ENCODE data around the gene TSPAN11.

Gene TSPAN11

DNA sequence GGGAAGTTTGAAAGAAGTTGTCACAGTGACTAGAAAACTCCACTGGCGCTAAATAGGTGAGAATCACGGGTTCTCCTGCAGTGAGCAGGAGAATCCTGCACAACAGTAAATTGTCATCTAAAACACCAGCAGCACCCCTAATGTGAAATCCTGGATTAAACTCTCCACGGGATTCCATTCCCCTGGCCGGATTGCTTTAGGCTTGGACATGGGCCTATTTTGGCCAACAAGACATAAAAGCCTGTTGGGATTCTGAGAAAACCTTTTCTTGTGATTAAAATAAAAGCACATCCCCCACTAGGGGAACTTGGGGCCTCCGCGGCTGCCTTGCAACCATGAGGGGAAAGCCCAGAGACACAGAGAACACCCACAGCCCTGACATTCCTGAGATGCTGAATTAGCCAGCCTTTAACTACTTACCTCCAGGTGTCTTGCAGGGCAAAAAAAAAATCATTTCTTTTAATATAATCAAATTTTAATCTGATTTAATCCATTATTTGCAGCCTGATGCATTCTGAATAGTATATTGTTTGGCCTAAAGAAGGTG, 21.0 kb upstream of the TSPAN11 start:
- H3K4me1 ChIP-seq (ENCODE audit: insufficient read depth, low read length, severe bottlenecking): no peaks in the 10 kb centered on the region
- H3K4me3 ChIP-seq (ENCODE audit: low read depth, low read length, poor library complexity, severe bottlenecking): no peak overlapping the region
- H3K27me3 ChIP-seq (ENCODE audit: insufficient read depth, low read length): no peaks in the 10 kb centered on the region; the same call in 1 of the 2 replicates
- no peaks in the 10 kb centered on the region for H3K79me2 ChIP-seq (ENCODE audit: insufficient read depth, low read length)
- no peak overlapping the region for H3K4me2 ChIP-seq (ENCODE audit: low read length)
- H3K27ac ChIP-seq (ENCODE audit: low read depth, low read length, poor library complexity, severe bottlenecking): no peak overlapping the region
- no peak for TF ChIP-seq EZH2 (IDR thresholded peaks at IDR 0.05; ENCODE audit: borderline replicate concordance, low read length)
- TF ChIP-seq, protein P1, sequence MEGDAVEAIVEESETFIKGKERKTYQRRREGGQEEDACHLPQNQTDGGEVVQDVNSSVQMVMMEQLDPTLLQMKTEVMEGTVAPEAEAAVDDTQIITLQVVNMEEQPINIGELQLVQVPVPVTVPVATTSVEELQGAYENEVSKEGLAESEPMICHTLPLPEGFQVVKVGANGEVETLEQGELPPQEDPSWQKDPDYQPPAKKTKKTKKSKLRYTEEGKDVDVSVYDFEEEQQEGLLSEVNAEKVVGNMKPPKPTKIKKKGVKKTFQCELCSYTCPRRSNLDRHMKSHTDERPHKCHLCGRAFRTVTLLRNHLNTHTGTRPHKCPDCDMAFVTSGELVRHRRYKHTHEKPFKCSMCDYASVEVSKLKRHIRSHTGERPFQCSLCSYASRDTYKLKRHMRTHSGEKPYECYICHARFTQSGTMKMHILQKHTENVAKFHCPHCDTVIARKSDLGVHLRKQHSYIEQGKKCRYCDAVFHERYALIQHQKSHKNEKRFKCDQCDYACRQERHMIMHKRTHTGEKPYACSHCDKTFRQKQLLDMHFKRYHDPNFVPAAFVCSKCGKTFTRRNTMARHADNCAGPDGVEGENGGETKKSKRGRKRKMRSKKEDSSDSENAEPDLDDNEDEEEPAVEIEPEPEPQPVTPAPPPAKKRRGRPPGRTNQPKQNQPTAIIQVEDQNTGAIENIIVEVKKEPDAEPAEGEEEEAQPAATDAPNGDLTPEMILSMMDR (IDR thresholded peaks at IDR 0.05; ENCODE audit: low read length): no peak
- H3K36me3 ChIP-seq (ENCODE audit: insufficient read depth, low read length): no peaks in the 10 kb centered on the region
- H3K9me2 ChIP-seq (ENCODE audit: low read depth, low read length): no peaks in the 10 kb centered on the region
- H3K9me3 ChIP-seq (ENCODE audit: low read length): no peaks in the 10 kb centered on the region
- no peaks in the 10 kb centered on the region for H3F3A ChIP-seq (ENCODE audit: insufficient read depth, low read length)
- no peak overlapping the region for H2AFZ ChIP-seq (ENCODE audit: low read length)
- no peaks in the 10 kb centered on the region for H4K20me1 ChIP-seq (ENCODE audit: insufficient read depth, low read length)
- H3K9ac ChIP-seq (ENCODE audit: low read length): no peak overlapping the region

DNA sequence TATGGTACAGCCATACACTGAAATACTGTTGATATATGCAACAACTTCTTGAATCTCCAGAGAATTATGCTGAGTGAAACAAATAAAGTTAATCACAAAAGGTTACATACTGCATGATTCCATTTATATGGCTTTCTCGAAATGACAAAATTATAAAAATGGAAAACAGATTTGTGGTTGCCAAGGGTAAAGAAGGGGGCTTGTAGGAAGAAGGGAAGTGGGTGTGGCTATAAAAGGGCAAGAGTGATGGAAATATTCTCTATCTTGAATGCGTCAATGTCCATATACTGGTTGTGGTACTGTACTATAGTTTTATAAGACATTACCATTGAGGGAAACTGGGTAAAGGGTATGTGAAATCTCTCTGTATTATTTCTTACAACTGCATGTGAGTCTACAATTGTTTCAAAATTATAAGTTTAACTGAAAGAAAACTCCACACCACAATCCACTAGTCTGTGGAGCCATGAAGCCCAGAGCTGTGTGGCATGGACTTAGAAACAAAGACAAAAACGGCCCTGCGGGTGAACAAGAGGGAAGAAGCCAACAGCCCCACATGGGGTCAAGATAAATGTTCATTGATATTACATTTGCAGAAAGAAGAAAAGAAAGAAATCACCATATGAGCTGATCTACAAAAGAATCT, 18.3 kb upstream of the TSPAN11 start:
- H3K79me2 ChIP-seq (ENCODE audit: insufficient read depth, low read length): no peaks in the 10 kb centered on the region
- TF ChIP-seq, protein P1 (IDR thresholded peaks at IDR 0.05; ENCODE audit: low read length): no peak
- no peak for TF ChIP-seq EZH2 (IDR thresholded peaks at IDR 0.05; ENCODE audit: borderline replicate concordance, low read length)
- H3K4me2 ChIP-seq (ENCODE audit: low read length): no peak overlapping the region
- H3F3A ChIP-seq (ENCODE audit: insufficient read depth, low read length): no peaks in the 10 kb centered on the region
- H3K27me3 ChIP-seq (ENCODE audit: insufficient read depth, low read length): no peaks in the 10 kb centered on the region
- no peak overlapping the region for H3K4me3 ChIP-seq (ENCODE audit: low read depth, low read length, poor library complexity, severe bottlenecking)
- H2AFZ ChIP-seq (ENCODE audit: low read length): no peak overlapping the region
- no peaks in the 10 kb centered on the region for H3K4me1 ChIP-seq (ENCODE audit: insufficient read depth, low read length, severe bottlenecking)
- no peaks in the 10 kb centered on the region for H3K36me3 ChIP-seq (ENCODE audit: insufficient read depth, low read length)
- no peaks in the 10 kb centered on the region for H4K20me1 ChIP-seq (ENCODE audit: insufficient read depth, low read length)
- H3K9me2 ChIP-seq (ENCODE audit: low read depth, low read length): no peaks in the 10 kb centered on the region
- no peak overlapping the region for H3K9ac ChIP-seq (ENCODE audit: low read length)
- H3K9me3 ChIP-seq (ENCODE audit: low read length): no peaks in the 10 kb centered on the region
- H3K27ac ChIP-seq (ENCODE audit: low read depth, low read length, poor library complexity, severe bottlenecking): no peak overlapping the region

DNA sequence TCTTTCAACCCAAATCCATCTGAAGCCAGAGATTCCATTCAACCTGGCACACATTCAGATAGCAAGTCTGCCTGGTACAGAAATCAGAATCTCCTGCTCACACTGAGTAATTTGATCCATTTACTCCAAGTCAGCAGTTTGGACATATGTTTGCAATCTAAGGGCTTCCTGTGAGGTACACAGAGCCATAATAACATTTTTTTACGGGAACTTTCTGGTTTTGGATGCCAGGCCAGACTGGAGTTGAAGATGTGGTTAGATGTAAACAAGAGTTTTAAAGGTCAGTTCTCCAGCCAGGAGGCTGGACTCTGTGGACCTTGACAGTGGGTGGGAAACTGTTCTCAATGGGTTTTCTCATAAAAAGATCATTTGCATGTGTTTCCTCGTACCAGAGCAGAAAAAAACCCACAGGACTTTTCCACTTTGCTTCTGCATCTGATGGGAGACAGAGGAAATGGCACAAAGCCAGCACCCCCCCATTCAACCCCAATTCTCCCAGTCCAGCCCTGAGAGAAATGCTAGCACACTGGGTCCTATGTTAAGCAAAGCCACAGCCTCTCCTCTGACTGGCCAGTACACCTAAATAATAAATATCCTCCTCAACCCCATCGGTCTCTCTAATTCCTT, 17.7 kb upstream of the TSPAN11 start:
- H3K27ac ChIP-seq (ENCODE audit: low read depth, low read length, poor library complexity, severe bottlenecking): no peak overlapping the region
- no peaks in the 10 kb centered on the region for H3K27me3 ChIP-seq (ENCODE audit: insufficient read depth, low read length)
- H2AFZ ChIP-seq (ENCODE audit: low read length): no peak overlapping the region
- H3K4me3 ChIP-seq (ENCODE audit: low read depth, low read length, poor library complexity, severe bottlenecking): no peak overlapping the region
- no peaks in the 10 kb centered on the region for H3K4me1 ChIP-seq (ENCODE audit: insufficient read depth, low read length, severe bottlenecking)
- H4K20me1 ChIP-seq (ENCODE audit: insufficient read depth, low read length): no peaks in the 10 kb centered on the region
- H3K9ac ChIP-seq (ENCODE audit: low read length): no peak overlapping the region
- no peak overlapping the region for H3K4me2 ChIP-seq (ENCODE audit: low read length)
- no peaks in the 10 kb centered on the region for H3K9me3 ChIP-seq (ENCODE audit: low read length)
- H3K36me3 ChIP-seq (ENCODE audit: insufficient read depth, low read length): no peaks in the 10 kb centered on the region
- H3K9me2 ChIP-seq (ENCODE audit: low read depth, low read length): no peaks in the 10 kb centered on the region
- TF ChIP-seq EZH2 (IDR thresholded peaks at IDR 0.05; ENCODE audit: borderline replicate concordance, low read length): no peak
- TF ChIP-seq, protein P1 (IDR thresholded peaks at IDR 0.05; ENCODE audit: low read length): no peak
- no peaks in the 10 kb centered on the region for H3F3A ChIP-seq (ENCODE audit: insufficient read depth, low read length)
- H3K79me2 ChIP-seq (ENCODE audit: insufficient read depth, low read length): no peaks in the 10 kb centered on the region

Data from OCI-LY1 (cell line).